RWPE2 (cell line): ENCODE data around the gene USP24.

Source experiments
- ATAC-seq: fragments of 200-7000 bp; cut with Tn5 transposase; 3 replicates; pipeline ENCODE4 v1.9.1; 2021; ENCODE audit warnings: low read depth
- DNase-seq: peaks from one replicate; pipeline ENCODE4 v3.0.0-alpha.2; 2020; ENCODE audit warnings: low spot score
- H3K27ac ChIP-seq: fragments of 450-650 bp; 2 replicates; pipeline ENCODE4 v1.5.1; 2017; ENCODE audit warnings: mild to moderate bottlenecking; ENCODE audit not compliant: poor library complexity, severe bottlenecking
- H3K27me3 ChIP-seq: fragments of 250-450 bp; sonication (Bioruptor Pico); 2 replicates; pipeline ENCODE4 v1.5.1; 2021; ENCODE audit warnings: mild to moderate bottlenecking, moderate library complexity; ENCODE audit not compliant: insufficient read depth, poor library complexity, severe bottlenecking
- H3K36me3 ChIP-seq: fragments of 250-450 bp; sonication (Bioruptor Pico); 2 replicates; pipeline ENCODE4 v1.5.1; 2020; ENCODE audit warnings: low read depth, mild to moderate bottlenecking, moderate library complexity
- H3K4me1 ChIP-seq: fragments of 250-450 bp; sonication (Bioruptor Pico); 2 replicates; pipeline ENCODE4 v1.5.1; 2021; ENCODE audit warnings: mild to moderate bottlenecking, moderate library complexity; ENCODE audit not compliant: insufficient read depth, poor library complexity, severe bottlenecking
- H3K4me3 ChIP-seq: fragments of 250-450 bp; sonication (Bioruptor Pico); 2 replicates; pipeline ENCODE4 v1.5.1; 2021; ENCODE audit warnings: mild to moderate bottlenecking, moderate library complexity; ENCODE audit not compliant: severe bottlenecking
- H3K9me3 ChIP-seq: fragments of 250-450 bp; sonication (Bioruptor Pico); 2 replicates; pipeline ENCODE4 v1.5.1; 2021; ENCODE audit warnings: mild to moderate bottlenecking, moderate library complexity; ENCODE audit not compliant: severe bottlenecking
- TF ChIP-seq, protein P1 (sequence below): fragments of 450-650 bp; IDR thresholded peaks from one replicate; pipeline ENCODE4 v1.5.1; 2017; ENCODE audit warnings: mild to moderate bottlenecking, moderate library complexity; ENCODE audit not compliant: poor library complexity, severe bottlenecking

Gene USP24

DNA sequence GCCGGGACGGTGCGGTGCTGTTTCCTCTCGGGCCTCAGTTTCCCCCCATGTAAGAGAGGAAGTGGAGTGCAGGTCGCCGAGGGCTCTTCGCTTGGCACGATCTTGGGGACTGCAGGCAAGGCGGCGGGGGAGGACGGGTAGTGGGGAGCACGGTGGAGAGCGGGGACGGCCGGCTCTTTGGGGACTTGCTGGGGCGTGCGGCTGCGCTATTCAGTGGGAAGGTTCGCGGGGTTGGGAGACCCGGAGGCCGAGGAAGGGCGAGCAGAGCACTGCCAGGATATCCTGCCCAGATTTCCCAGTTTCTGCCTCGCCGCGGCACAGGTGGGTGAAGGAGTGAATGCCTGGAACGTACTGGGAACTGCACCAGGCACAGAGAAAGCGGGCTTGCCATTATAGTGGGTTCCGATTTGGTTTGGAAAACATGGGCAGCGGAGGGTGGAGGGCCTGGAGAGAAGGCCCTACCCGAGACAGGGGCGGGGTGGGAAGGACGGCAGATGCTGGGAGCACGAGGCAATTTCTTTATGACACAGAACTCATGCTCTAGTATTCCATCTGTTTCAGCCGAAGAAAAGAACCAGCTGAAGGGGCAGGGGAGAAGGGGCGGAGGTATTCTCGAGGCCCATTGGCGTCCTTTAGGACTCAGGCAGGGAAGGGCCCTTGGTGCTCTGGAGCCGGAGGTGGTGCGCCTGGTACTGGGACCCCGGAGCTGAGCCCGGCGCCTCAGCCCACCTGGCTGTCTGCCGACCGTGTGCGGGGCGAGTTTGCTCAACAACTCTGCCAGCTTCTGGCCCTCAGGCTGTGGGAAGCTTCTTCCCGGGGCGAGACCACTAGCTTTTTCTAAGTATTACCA is 174.9 kb downstream of the USP24 start:
- Histone ChIP-seq H3K9me3 (no peaks in the 10 kb centered on the region), H3K4me3 (peak overlapping the region; percentile 78), H3K27me3 (no peaks in the 10 kb centered on the region)

DNA sequence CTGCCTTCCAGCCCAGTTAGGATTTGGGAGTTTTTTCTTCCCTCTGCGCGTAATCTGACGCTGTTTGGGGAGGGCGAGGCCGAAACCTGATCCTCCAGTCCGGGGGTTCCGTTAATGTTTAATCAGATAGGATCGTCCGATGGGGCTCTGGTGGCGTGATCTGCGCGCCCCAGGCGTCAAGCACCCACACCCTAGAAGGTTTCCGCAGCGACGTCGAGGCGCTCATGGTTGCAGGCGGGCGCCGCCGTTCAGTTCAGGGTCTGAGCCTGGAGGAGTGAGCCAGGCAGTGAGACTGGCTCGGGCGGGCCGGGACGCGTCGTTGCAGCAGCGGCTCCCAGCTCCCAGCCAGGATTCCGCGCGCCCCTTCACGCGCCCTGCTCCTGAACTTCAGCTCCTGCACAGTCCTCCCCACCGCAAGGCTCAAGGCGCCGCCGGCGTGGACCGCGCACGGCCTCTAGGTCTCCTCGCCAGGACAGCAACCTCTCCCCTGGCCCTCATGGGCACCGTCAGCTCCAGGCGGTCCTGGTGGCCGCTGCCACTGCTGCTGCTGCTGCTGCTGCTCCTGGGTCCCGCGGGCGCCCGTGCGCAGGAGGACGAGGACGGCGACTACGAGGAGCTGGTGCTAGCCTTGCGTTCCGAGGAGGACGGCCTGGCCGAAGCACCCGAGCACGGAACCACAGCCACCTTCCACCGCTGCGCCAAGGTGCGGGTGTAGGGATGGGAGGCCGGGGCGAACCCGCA is 175.7 kb downstream of the USP24 start, which contains the start of gene PCSK9:
Gene PCSK9, plus strand, starts transcription at position 207 of the 741 bp plus-strand sequence. Its CDS starts 290 bp downstream, at position 497.
- Histone ChIP-seq H3K4me1 (peaks cover 23% of the 10 kb centered on the region), H3K36me3 (peaks cover 37% of the 10 kb centered on the region), H3K4me3 (peak within 1 kb of the TSS; percentile 78), H3K27me3 (no peaks in the 10 kb centered on the region), H3K9me3 (no peaks in the 10 kb centered on the region), H3K27ac (peak within 1 kb of the TSS; percentile 76)
- TF ChIP-seq, protein P1, sequence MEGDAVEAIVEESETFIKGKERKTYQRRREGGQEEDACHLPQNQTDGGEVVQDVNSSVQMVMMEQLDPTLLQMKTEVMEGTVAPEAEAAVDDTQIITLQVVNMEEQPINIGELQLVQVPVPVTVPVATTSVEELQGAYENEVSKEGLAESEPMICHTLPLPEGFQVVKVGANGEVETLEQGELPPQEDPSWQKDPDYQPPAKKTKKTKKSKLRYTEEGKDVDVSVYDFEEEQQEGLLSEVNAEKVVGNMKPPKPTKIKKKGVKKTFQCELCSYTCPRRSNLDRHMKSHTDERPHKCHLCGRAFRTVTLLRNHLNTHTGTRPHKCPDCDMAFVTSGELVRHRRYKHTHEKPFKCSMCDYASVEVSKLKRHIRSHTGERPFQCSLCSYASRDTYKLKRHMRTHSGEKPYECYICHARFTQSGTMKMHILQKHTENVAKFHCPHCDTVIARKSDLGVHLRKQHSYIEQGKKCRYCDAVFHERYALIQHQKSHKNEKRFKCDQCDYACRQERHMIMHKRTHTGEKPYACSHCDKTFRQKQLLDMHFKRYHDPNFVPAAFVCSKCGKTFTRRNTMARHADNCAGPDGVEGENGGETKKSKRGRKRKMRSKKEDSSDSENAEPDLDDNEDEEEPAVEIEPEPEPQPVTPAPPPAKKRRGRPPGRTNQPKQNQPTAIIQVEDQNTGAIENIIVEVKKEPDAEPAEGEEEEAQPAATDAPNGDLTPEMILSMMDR, result no peak
- ATAC-seq, result peak; percentile 83
- DNase-seq, result peak; percentile 84

More for the DNA sequence above, 174.9 kb downstream of the USP24 start:
- DNase-seq (no peak), ATAC-seq (peak; percentile 20; the same call in 2 of the 3 replicates)
- TF ChIP-seq, protein P1, result no peak
- Histone ChIP-seq H3K36me3 (peaks cover 45% of the 10 kb centered on the region), H3K27ac (peak overlapping the region; percentile 76), H3K4me1 (peaks cover 23% of the 10 kb centered on the region)

DNA sequence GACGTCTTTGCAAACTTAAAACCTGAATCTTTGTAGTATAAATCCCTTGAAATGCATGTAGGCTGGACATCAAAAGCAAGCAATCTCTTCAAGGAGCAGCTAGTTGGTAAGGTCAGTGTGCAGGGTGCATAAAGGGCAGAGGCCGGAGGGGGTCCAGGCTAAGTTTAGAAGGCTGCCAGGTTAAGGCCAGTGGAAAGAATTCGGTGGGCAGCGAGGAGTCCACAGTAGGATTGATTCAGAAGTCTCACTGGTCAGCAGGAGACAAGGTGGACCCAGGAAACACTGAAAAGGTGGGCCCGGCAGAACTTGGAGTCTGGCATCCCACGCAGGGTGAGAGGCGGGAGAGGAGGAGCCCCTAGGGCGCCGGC is 176.2 kb downstream of the USP24 start:
- peak overlapping the region; percentile 76 for H3K27ac ChIP-seq
- ATAC-seq (no peak), DNase-seq (no peak)
- no peaks in the 10 kb centered on the region for H3K27me3 ChIP-seq
- peaks cover 23% of the 10 kb centered on the region for H3K4me1 ChIP-seq
- no peaks in the 10 kb centered on the region for H3K9me3 ChIP-seq
- H3K4me3 ChIP-seq, result peak overlapping the region; percentile 78
- peaks cover 31% of the 10 kb centered on the region for H3K36me3 ChIP-seq
- TF ChIP-seq, protein P1, result no peak

DNA sequence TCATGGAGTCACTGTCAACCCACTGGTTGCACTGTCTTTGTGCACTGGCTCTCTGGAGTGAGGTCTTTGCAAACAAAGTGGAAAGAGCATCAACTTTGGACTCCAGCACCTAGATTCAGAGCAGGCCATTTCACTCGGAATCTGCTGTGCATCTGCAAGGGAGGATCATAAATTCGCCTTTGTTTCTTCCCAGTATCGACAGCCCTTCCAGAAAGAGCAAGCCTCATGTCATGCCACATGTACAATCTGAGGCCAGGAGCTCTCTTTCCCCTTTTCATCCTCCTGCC is 176.7 kb downstream of the USP24 start:
- no peak for DNase-seq
- Histone ChIP-seq H3K27ac (peak overlapping the region; percentile 76), H3K4me3 (no peak overlapping the region), H3K9me3 (no peaks in the 10 kb centered on the region), H3K36me3 (peaks cover 27% of the 10 kb centered on the region), H3K4me1 (peaks cover 23% of the 10 kb centered on the region), H3K27me3 (no peaks in the 10 kb centered on the region)
- no peak for ATAC-seq
- TF ChIP-seq, protein P1, result no peak
